Posterior vena cava (tissue), 2 donors: ENCODE results near the gene CD7. TPM values are rescaled to one million over a fixed set of nuclear protein-coding genes. Genes with fewer than 3 reads are reported as not detected.
"Not testable (repeated sequence)": the region's sequence is repeated elsewhere in the genome, so short reads cannot be mapped to it uniquely, and the experiment has no call there.

Source experiments
- DNase-seq: peaks from one replicate; pipeline ENCODE4 v3.0.0-alpha.2; 2020; ENCODE audit warnings: low spot score
- intact Hi-C, 2 donors: fragments of 100-400 bp; cut with DNase I; formaldehyde crosslinking; loops; one replicate each; pipeline versions ENCODE4 v1.14.1 to v1.14.2; 2022 to 2023
- long read RNA-seq, 2 donors: library from polyadenylated mRNA; unstranded; transcript quantifications; one replicate each; pipeline ENCODE4 v2.0.0, GENCODE V29; 2020 to 2021
- total RNA-seq, 2 donors: library from RNA; stranded (reverse); fragmentation: NEBNext Ultra II Directional; extraction: Animal tissue kit (Norgen Biotek cat#: 25700); gene quantifications; one replicate each; pipeline ENCODE4 v1.2.1, GENCODE V29; 2021
- donor health status: DM: yes; HTN: yes; CAD: no.
- donor health status: DM: yes; HTN: yes; CAD: no.

Gene CD7
- total RNA-seq, result 1 to 10 TPM; 1.9 to 3.0 TPM
- long read RNA-seq, donor 1, result 0 reads
- long read RNA-seq, donor 2, result 0 reads

DNA sequence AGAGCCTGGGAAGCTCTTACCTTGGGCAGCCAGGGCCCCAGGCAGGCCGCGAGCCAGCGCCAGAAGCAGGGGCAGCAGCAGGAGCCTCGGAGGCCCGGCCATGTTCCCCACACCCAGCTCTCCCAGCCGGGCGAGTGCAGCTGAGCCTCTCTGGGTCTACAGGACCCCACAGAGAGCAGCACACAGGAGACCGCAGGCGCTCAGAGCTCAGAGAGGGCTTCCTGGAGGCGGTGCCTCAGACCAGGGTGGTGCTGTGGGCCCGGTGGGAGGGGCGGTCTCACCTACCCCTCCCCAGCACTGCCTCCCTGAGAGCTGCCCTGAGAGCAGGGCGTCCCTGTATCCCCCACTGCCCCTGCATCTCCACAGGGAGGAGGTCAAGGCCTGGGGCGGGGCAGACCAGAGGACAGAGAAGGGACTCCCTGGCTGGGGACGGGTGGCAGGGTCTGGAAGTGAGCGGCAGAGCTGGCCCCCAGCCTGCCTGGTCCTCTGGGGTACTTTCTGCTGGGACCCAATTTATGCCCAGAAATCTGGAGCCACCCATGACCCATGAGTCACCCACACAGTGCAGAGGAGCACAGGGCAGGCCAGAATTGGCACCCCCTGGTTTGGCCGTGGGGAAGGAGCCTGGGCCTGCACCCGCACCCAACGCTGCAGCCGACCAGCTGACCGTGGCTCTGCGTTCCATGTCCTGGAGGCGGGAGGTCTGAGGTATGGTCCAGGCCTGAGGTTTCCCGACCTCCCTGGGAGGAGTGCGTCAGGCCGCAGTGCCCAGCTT is at the start of gene CD7:
Gene CD7, minus strand, starts transcription at position 215 of the 775 bp plus-strand sequence. Its CDS starts 113 bp downstream, at position 102.
- intact Hi-C loops, result no loop called here
- no peak for DNase-seq

GRCh38 chr17:82366749-82367148 is 49.3 kb upstream of the CD7 start:
- intact Hi-C loops, result no loop called here
- DNase-seq, result no peak

DNA sequence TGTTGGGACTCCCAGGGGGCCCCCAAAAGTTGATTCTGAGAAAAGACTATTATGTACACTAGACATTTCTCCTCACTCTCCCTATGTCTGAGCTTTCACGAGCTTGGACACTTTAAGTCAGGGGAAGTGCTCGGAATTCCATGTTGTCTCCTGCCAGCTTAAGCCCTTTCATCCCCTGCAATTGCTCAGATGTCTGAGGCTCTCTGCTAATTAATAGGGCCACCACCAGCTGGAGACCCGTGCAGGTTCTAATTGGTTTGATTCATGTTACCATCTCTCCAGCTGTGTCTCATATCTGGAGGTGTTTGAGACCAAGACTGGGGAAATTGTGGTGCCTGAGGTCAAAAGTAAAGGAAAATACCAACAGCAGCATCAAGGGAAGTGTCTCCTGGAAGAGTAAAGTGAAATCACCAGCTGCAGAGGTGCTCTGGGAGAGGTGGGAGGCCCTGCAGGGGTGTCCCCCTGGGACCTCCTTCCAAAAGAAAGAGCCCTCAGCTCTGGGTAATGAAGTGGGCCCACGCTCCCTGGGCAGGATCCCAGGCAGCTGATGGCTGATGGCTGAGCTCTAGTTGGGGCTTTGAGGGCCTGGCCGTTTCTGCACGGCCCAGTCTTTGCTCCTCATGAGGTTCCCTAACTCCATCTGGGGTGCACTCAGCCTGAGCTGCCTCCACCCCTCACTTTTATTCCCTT is 48.3 kb upstream of the CD7 start:
- intact Hi-C loops, result no loop called here
- DNase-seq, result no peak

DNA sequence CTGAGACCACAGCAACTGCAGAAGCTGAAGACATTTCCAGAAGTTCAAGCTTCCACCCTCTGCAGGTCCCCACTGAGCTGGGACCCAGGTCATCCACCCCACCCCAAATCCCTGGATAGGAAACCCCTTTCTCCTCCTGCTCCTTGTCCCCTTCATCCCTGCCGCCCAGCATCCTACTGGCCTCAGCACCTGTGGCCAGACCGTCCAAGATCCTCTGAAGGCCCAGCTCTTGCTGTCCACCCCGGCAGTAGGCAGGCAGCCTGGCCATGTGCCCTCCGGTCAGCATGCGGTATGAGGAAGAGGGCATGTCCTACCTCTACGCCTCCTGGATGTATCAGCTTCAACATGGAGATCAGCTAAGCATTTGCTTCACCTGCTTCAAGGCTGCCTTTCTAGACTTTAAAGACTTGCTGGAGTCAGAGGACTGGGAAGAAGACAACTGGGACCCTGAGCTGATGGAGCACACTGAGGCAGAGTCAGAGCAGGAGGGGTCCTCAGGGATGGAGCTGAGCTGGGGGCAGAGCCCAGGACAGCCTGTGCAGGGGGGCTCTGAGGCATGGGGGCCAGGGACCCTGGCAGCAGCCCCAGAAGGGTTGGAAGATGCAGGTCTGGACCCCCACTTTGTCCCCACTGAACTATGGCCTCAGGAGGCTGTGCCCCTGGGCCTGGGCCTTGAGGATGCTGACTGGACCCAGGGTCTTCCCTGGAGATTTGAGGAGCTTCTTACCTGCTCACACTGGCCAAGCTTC is 44.7 kb upstream of the CD7 start:
- intact Hi-C loops, result no loop called here
- DNase-seq, result no peak

GRCh38 chr17:82359451-82360074 is 42.2 kb upstream of the CD7 start:
- DNase-seq, result not testable (repeated sequence)
- intact Hi-C loops, result loop anchor here (10.0 kb wide), 3 partner anchors 305 to 425 kb away; no protein-coding TSS in a partner anchor

DNA sequence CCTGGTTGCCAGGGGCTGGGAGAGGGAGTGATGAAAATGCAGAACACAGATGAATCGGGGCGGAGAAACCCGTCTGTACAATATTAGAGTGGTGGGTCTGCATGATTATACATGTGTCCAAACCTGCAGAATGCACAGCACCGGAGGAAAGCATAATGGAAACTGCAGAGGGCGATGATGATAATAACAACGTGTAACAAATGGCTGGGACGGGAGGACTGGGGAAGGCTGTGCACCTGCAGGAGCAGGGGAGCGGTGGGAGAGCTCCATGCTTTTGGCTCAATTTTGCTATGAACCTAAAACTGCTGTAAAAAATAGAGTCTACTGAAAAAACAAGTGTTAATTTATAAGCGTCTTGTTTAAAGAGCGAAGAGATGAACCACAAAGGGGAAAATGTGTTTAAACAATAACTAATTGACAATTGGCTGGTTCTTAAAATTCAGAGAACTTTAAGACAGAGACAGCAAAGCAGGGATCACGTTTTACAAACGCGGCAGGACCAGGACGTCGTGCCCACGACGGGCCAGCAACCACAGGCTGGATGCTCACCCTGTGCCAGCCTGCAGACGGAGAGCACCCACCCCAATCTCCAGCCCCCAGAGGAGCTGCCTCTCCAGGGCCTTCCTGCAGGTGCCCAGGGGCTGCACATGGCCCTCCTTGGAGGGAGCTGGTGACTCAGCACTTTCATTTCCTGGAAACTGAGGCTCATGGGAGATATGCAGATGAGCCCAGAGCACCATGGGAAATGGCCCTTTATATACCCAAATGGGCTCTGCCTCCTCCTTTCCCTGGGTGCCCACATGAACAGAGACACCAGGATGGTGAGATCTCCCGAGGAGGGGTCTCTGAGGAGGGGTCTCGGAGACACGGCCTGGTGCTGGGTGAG is 41.3 kb upstream of the CD7 start, which contains the start of gene TEX19:
Gene TEX19, plus strand, starts transcription at position 783 of the 886 bp plus-strand sequence. CDS start 2,904 bp downstream, outside the sequence.
- intact Hi-C loops, result loop anchor here (10.0 kb wide), 3 partner anchors 306 to 426 kb away; no protein-coding TSS in a partner anchor
- DNase-seq, result no peak

- no peak for DNase-seq
- intact Hi-C loops, result loop anchor here (10.0 kb wide), 3 partner anchors 307 to 427 kb away; no protein-coding TSS in a partner anchor
Measured at GRCh38 chr17:82357394-82357793, 40.0 kb upstream of the CD7 start.

DNA sequence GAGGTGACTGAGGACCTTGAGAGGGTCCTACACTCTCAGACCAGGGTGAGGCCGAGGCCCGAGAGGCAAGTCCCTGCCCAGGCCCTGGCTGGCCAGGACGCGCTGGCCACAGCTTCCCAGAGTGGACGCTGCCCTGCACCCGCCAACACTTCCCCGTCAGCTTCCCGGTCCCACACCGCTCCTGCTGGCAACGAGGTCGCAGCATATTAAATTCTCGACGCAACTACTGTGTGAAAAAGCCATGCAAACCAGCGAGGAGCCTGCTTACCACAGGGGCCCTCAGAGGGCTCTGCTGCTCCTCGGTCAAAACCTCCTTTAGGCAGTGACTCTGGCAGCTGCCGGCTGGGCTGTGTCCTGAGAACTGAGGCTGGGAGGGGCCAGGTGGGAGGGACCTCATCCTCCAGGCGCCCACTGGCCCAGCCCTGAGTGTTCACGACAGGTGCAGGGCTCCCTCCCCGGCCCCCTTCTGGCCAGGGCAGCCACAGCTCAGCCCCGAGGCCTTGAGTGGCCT is 39.5 kb upstream of the CD7 start:
- intact Hi-C loops, result loop anchor here (10.0 kb wide), 3 partner anchors 308 to 428 kb away; no protein-coding TSS in a partner anchor

GRCh38 chr17:82355770-82356427 is 38.5 kb upstream of the CD7 start:
- no peak for DNase-seq
- intact Hi-C loops, result loop anchor here (10.0 kb wide), 3 partner anchors 309 to 429 kb away; no protein-coding TSS in a partner anchor

More for the DNA sequence above, 39.5 kb upstream of the CD7 start:
- DNase-seq, result no peak

- intact Hi-C loops, result loop anchor here (5.0 to 10.0 kb wide), 4 partner anchors 57 to 430 kb away; no protein-coding TSS in a partner anchor
- DNase-seq, result no peak
Measured at GRCh38 chr17:82354804-82355308, 37.4 kb upstream of the CD7 start.

- intact Hi-C loops, result loop anchor here (2.0 to 10.0 kb wide), 5 partner anchors 59 to 431 kb away; no protein-coding TSS in a partner anchor
- no peak for DNase-seq
Measured at GRCh38 chr17:82353484-82353883, 36.1 kb upstream of the CD7 start.

- intact Hi-C loops, result loop anchor here (2.0 to 10.0 kb wide), 5 partner anchors 60 to 433 kb away; no protein-coding TSS in a partner anchor
- DNase-seq, result peak; percentile 95
Measured at GRCh38 chr17:82351713-82352488, 34.5 kb upstream of the CD7 start.

- no peak for DNase-seq
- intact Hi-C loops, result loop anchor here (5.0 to 10.0 kb wide), 4 partner anchors 61 to 434 kb away; no protein-coding TSS in a partner anchor
Measured at GRCh38 chr17:82351254-82351712, 33.9 kb upstream of the CD7 start.

DNA sequence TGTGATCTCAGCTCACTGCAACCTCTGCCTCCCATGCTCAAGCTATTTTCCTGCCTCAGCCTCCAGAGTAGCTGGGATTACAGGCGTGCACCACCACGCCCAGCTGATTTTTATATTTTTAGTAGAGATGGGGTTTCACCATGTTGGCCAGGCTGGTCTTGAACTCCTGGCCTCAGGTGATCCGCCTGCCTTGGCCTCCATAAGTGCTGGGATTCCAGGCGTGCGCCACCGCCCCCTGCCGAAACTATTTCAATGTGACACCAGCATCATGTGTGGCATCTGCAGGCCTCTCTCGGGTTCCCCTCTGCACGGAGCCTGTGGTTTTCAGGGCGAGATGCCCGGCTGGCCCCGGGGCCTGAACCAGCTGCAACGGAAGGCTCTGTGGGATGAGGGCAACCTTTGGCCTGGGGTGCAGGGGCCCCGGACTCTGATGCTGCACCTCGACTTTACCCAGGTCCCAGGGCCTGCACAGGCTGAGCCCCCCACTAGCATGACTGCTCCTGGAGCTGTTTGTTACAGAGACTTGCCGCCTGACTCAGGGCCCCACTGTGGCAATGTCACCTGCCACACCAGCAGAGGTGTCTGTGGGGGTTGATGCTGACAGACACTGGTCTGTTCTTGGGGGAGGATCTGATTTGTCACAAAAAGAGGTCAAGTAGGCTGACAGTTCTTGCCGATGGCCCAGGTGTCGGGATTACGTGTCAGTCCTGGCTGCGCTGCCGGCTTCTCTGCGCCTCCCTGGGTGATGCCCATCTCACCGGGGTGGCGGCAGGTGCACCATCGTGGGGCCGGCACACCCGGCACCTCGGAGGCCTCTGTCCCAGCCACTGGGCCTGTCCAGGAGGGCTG is 33.0 kb upstream of the CD7 start:
- intact Hi-C loops, result loop anchor here (5.0 to 10.0 kb wide), 4 partner anchors 62 to 434 kb away; no protein-coding TSS in a partner anchor
- no peak for DNase-seq

DNA sequence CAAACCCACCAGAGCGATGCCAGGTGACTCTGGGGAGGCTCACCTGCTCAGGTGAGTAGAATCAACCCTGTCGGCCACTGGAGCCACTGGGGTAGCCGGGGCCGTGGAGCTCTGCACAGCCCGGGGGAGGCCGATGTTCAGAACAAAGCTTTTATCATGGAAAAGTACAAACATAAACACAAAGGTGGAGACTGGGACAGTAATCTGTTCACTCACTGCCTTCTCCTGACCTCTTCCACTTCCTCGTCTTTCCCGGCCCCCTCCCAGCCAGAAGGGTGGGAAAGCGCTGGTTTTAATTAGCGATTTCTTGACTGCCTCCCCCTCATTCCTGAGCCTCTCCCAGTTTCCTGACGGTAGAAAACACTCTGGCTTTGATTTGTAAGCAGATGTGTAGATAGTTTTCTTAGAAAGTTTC is 31.9 kb upstream of the CD7 start:
- no peak for DNase-seq
- intact Hi-C loops, result no loop called here
